HepG2 (cell line): ENCODE data around the gene RINL. TPM values are rescaled to one million over a fixed set of nuclear protein-coding genes. Genes with fewer than 3 reads are reported as not detected.

Experiments used
- ADNP ChIP-seq: sonication (generic); formaldehyde crosslinking; IDR thresholded peaks from 2 replicates; pipeline ENCODE4 v1.4.0; 2020; ENCODE audit warnings: missing genetic modification reagents
- KDM5B ChIP-seq: sonication (generic); formaldehyde crosslinking; IDR thresholded peaks from 2 replicates; pipeline ENCODE4 v1.4.0; 2020; ENCODE audit warnings: missing genetic modification reagents, mild to moderate bottlenecking, borderline replicate concordance
- MED1 ChIP-seq: sonication (generic); formaldehyde crosslinking; IDR thresholded peaks from 2 replicates; pipeline ENCODE4 v1.4.0; 2020; ENCODE audit warnings: missing genetic modification reagents
- MXD4 ChIP-seq: IDR thresholded peaks from 2 replicates; pipeline ENCODE4 v1.6.1; 2016; ENCODE audit warnings: mild to moderate bottlenecking, missing biosample characterization, missing genetic modification reagents
- PCBP2 ChIP-seq: fragments of 200-400 bp; formaldehyde crosslinking; optimal IDR thresholded peaks from 2 replicates; pipeline ENCODE3; 2018; ENCODE audit warnings: low read length, low read depth; ENCODE audit not compliant: poor library complexity, severe bottlenecking
- SAP130 ChIP-seq: IDR thresholded peaks from 2 replicates; pipeline ENCODE4 v1.6.1; 2016; ENCODE audit warnings: low read depth
- SNAI1 ChIP-seq: sonication (generic); formaldehyde crosslinking; IDR thresholded peaks from 2 replicates; pipeline ENCODE4 v1.5.0; 2020; ENCODE audit warnings: mild to moderate bottlenecking, missing genetic modification reagents, borderline replicate concordance
- SNAPC2 ChIP-seq: sonication (generic); formaldehyde crosslinking; IDR thresholded peaks from 2 replicates; pipeline ENCODE4 v1.8.1; 2022; ENCODE audit warnings: mild to moderate bottlenecking, missing genetic modification reagents
- TOE1 ChIP-seq: sonication (generic); formaldehyde crosslinking; IDR thresholded peaks from 2 replicates; pipeline ENCODE4 v1.4.0; 2020; ENCODE audit warnings: mild to moderate bottlenecking, missing genetic modification reagents
- ZBTB3 ChIP-seq: sonication (generic); formaldehyde crosslinking; IDR thresholded peaks from 2 replicates; pipeline ENCODE4 v1.4.0; 2020; ENCODE audit warnings: low read depth, mild to moderate bottlenecking, moderate library complexity, missing genetic modification reagents, borderline replicate concordance
- ZFAT ChIP-seq: sonication (generic); formaldehyde crosslinking; conservative IDR thresholded peaks from 2 replicates; pipeline ENCODE4 v1.8.1; 2023; ENCODE audit warnings: missing genetic modification reagents, inconsistent platforms
- ZKSCAN8 ChIP-seq: IDR thresholded peaks from 2 replicates; pipeline ENCODE4 v1.6.1; 2016; ENCODE audit warnings: borderline replicate concordance, missing genetic modification reagents, missing compliant biosample characterization
- ZNF207 ChIP-seq: fragments of 450-650 bp; IDR thresholded peaks from 2 replicates; pipeline ENCODE4 v1.6.1; 2016; ENCODE audit warnings: antibody characterized with exemption, borderline replicate concordance
- ZNF235 ChIP-seq: sonication (generic); formaldehyde crosslinking; IDR thresholded peaks from 2 replicates; pipeline ENCODE4 v1.8.1; 2023; ENCODE audit warnings: mild to moderate bottlenecking, missing genetic modification reagents, borderline replicate concordance
- ZNF3 ChIP-seq: IDR thresholded peaks from 2 replicates; pipeline ENCODE4 v1.7.0; 2017; ENCODE audit warnings: inconsistent platforms
- ZNF547 ChIP-seq: sonication (generic); formaldehyde crosslinking; IDR thresholded peaks from 2 replicates; pipeline ENCODE4 v1.5.1; 2020; ENCODE audit warnings: mild to moderate bottlenecking, missing genetic modification reagents
- ZNF567 ChIP-seq: sonication (generic); formaldehyde crosslinking; IDR thresholded peaks from 2 replicates; pipeline ENCODE4 v1.8.1; 2023; ENCODE audit warnings: mild to moderate bottlenecking, missing genetic modification reagents, borderline replicate concordance
- ZNF713 ChIP-seq: sonication (generic); formaldehyde crosslinking; IDR thresholded peaks from 2 replicates; pipeline ENCODE4 v1.4.0; 2020; ENCODE audit warnings: mild to moderate bottlenecking, missing genetic modification reagents
- ZNF773 ChIP-seq: sonication (generic); formaldehyde crosslinking; IDR thresholded peaks from 2 replicates; pipeline ENCODE4 v1.4.0; 2020; ENCODE audit warnings: missing genetic modification reagents, borderline replicate concordance
- polyA plus RNA-seq, 8 experiments: library from polyadenylated mRNA; depleted of rRNA in 3 of 8; stranded (reverse) in 7 of 8; unstranded in 1 of 8; fragments of >200 nt; fragmentation: Illumina TruSeq in 4 of 8; extraction: Trizol in 4 of 8; gene quantifications; 2 replicates each; pipeline versions ENCODE4 v1.2.1 to v1.2.3, GENCODE V29; 2011 to 2016; ENCODE audit warnings: low read depth in 4 of 8, missing spikeins in 1 of 8, mixed read lengths in 1 of 8; ENCODE audit not compliant: insufficient read depth in 1 of 8
- total RNA-seq, 5 experiments: library from RNA; depleted of rRNA; stranded (reverse); fragments of >200 nt; fragmentation: Illumina TruSeq; extraction: Trizol; gene quantifications; 2 replicates each; pipeline ENCODE4 v1.2.3, GENCODE V29; 2016; ENCODE audit warnings: low read depth in 1 of 5
- TF ChIP-seq, protein P1 (sequence below): sonication (generic); formaldehyde crosslinking; IDR thresholded peaks from 2 replicates; pipeline ENCODE4 v1.8.0; 2022; ENCODE audit warnings: mild to moderate bottlenecking, missing genetic modification reagents, moderate library complexity
- TF ChIP-seq, protein P2 (sequence below): sonication (generic); formaldehyde crosslinking; IDR thresholded peaks from 2 replicates; pipeline ENCODE4 v1.5.1; 2020; ENCODE audit warnings: missing genetic modification reagents, mild to moderate bottlenecking, borderline replicate concordance
- TF ChIP-seq, protein P3 (sequence below): sonication (generic); formaldehyde crosslinking; IDR thresholded peaks from 2 replicates; pipeline ENCODE4 v1.4.0; 2020; ENCODE audit warnings: missing genetic modification reagents
- TF ChIP-seq, protein P4 (sequence below): sonication (generic); formaldehyde crosslinking; IDR thresholded peaks from 2 replicates; pipeline ENCODE4 v1.5.0; 2020; ENCODE audit warnings: mild to moderate bottlenecking, missing genetic modification reagents, borderline replicate concordance

RINL gene
- total and polyA plus RNA-seq, 2 of the 13 experiments (the other 11 are each of a cell fraction or from before 2014, with no cell fraction given): 11.4 to 18.0 TPM

DNA sequence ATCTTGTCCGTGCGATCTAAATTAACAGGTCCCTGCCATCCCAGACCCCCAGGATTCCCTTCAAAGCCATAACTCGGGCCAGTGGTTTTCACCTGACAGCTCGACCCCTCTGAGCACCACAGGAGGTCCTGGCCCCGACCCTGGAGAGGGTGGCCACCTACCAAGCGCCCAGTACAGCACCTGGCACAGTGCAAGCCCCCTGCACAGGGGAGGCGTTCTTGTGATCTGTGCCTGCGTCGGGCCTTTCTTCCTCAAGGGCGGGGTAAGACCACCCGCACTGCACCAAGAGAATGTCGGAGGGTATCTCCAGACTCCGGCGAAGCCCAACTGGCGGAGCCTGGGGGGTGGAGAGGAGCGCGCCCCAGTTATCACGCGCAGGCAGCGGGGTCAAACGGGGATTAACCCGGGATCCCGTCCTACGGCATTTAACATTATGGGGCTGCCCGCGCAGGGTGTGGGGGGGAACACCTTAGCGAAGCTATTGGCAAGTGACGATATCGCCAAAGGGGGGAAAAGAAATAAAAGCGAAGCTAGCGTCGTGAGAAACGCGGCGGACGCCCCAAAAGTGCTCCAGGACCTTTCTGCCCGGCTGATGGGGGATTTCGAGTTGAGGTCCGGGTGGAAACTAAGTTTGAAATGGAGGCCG lies 27.0 kb downstream of the RINL start (continued):
- TF ChIP-seq, protein P1, sequence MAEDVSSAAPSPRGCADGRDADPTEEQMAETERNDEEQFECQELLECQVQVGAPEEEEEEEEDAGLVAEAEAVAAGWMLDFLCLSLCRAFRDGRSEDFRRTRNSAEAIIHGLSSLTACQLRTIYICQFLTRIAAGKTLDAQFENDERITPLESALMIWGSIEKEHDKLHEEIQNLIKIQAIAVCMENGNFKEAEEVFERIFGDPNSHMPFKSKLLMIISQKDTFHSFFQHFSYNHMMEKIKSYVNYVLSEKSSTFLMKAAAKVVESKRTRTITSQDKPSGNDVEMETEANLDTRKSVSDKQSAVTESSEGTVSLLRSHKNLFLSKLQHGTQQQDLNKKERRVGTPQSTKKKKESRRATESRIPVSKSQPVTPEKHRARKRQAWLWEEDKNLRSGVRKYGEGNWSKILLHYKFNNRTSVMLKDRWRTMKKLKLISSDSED: no peak
- no peak for TF ChIP-seq ZNF567 (CRISPR knock-in tag)
- no peak for TF ChIP-seq ZBTB3 (CRISPR knock-in tag)
- TF ChIP-seq PCBP2: no peak
- peak; percentile 28; the same call in 1 of the 2 replicates for TF ChIP-seq SNAI1 (CRISPR knock-in tag)
- TF ChIP-seq MXD4 (CRISPR knock-in tag): no peak
- TF ChIP-seq ZKSCAN8: 0 out of 2 replicates have a peak, but pooled peaks have one; percentile 30
- TF ChIP-seq SAP130 (CRISPR knock-in tag): no peak
- TF ChIP-seq ZNF713 (CRISPR knock-in tag): no peak
- TF ChIP-seq ZNF773: no peak
- TF ChIP-seq ZFAT: no peak
- TF ChIP-seq SNAPC2 (CRISPR knock-in tag): no peak
- no peak for TF ChIP-seq KDM5B (CRISPR knock-in tag)
- TF ChIP-seq TOE1 (CRISPR knock-in tag): no peak
- no peak; the same call in 1 of the 2 replicates for TF ChIP-seq ZNF547 (CRISPR knock-in tag)
- TF ChIP-seq ZNF207: no peak
- TF ChIP-seq ADNP (CRISPR knock-in tag): no peak
- TF ChIP-seq MED1: 0 out of 2 replicates have a peak, but pooled peaks have one; percentile 0
- TF ChIP-seq, protein P2, sequence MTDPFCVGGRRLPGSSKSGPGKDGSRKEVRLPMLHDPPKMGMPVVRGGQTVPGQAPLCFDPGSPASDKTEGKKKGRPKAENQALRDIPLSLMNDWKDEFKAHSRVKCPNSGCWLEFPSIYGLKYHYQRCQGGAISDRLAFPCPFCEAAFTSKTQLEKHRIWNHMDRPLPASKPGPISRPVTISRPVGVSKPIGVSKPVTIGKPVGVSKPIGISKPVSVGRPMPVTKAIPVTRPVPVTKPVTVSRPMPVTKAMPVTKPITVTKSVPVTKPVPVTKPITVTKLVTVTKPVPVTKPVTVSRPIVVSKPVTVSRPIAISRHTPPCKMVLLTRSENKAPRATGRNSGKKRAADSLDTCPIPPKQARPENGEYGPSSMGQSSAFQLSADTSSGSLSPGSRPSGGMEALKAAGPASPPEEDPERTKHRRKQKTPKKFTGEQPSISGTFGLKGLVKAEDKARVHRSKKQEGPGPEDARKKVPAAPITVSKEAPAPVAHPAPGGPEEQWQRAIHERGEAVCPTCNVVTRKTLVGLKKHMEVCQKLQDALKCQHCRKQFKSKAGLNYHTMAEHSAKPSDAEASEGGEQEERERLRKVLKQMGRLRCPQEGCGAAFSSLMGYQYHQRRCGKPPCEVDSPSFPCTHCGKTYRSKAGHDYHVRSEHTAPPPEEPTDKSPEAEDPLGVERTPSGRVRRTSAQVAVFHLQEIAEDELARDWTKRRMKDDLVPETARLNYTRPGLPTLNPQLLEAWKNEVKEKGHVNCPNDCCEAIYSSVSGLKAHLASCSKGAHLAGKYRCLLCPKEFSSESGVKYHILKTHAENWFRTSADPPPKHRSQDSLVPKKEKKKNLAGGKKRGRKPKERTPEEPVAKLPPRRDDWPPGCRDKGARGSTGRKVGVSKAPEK (CRISPR knock-in tag): no peak
- TF ChIP-seq ZNF3 (CRISPR knock-in tag): no peak
- TF ChIP-seq, protein P3, sequence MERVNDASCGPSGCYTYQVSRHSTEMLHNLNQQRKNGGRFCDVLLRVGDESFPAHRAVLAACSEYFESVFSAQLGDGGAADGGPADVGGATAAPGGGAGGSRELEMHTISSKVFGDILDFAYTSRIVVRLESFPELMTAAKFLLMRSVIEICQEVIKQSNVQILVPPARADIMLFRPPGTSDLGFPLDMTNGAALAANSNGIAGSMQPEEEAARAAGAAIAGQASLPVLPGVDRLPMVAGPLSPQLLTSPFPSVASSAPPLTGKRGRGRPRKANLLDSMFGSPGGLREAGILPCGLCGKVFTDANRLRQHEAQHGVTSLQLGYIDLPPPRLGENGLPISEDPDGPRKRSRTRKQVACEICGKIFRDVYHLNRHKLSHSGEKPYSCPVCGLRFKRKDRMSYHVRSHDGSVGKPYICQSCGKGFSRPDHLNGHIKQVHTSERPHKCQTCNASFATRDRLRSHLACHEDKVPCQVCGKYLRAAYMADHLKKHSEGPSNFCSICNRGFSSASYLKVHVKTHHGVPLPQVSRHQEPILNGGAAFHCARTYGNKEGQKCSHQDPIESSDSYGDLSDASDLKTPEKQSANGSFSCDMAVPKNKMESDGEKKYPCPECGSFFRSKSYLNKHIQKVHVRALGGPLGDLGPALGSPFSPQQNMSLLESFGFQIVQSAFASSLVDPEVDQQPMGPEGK (CRISPR knock-in tag): peak; percentile 19; the same call in 1 of the 2 replicates
- 0 out of 2 replicates have a peak, but pooled peaks have one; percentile 25 for TF ChIP-seq ZNF235
- TF ChIP-seq, protein P4, sequence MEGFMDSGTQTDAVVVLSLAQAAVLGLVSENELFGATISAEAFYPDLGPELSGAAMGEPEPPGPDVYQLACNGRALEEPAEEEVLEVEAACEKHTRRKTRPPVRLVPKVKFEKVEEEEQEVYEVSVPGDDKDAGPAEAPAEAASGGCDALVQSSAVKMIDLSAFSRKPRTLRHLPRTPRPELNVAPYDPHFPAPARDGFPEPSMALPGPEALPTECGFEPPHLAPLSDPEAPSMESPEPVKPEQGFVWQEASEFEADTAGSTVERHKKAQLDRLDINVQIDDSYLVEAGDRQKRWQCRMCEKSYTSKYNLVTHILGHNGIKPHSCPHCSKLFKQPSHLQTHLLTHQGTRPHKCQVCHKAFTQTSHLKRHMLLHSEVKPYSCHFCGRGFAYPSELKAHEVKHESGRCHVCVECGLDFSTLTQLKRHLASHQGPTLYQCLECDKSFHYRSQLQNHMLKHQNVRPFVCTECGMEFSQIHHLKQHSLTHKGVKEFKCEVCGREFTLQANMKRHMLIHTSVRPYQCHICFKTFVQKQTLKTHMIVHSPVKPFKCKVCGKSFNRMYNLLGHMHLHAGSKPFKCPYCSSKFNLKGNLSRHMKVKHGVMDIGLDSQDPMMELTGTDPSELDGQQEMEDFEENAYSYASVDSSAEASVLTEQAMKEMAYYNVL (CRISPR knock-in tag): no peak
